Panc1 (cell line): Measurements from ENCODE around the gene PDSS1.

ENCODE experiments used
- POLR2AphosphoS5 ChIP-seq: IDR thresholded peaks from 2 replicates; pipeline ENCODE4 v1.6.1; 2012; ENCODE audit warnings: mild to moderate bottlenecking, low read depth, low read length, moderate library complexity
- SIN3A ChIP-seq: IDR thresholded peaks from 2 replicates; pipeline ENCODE4 v1.6.1; 2012; ENCODE audit warnings: low read depth, mild to moderate bottlenecking, low read length, moderate library complexity, borderline replicate concordance; ENCODE audit not compliant: insufficient read depth
- TF ChIP-seq, protein P1 (sequence below): fragments of 450-650 bp; IDR thresholded peaks from 2 replicates; pipeline ENCODE4 v1.5.1; 2017; ENCODE audit warnings: mild to moderate bottlenecking

DNA sequence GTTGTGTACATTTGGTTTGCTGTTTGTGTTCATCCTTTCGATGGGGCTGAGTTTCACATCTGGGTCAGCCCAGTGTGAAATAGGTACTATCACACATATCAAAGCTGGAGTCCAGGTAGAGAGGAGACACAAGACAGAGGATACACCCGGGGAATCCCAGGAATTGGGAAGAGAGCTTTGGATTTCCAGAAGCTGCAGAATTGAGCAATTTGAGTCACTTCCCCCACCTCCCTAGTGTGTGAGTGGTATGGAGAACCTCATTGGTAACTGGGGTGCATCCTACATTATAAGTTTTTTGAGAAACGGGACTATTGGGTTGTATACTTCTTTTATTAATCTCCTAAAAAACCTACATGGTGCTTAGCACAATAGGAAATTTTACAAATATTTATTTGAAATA, 12.1 kb upstream of the PDSS1 start:
- TF ChIP-seq, protein P1, sequence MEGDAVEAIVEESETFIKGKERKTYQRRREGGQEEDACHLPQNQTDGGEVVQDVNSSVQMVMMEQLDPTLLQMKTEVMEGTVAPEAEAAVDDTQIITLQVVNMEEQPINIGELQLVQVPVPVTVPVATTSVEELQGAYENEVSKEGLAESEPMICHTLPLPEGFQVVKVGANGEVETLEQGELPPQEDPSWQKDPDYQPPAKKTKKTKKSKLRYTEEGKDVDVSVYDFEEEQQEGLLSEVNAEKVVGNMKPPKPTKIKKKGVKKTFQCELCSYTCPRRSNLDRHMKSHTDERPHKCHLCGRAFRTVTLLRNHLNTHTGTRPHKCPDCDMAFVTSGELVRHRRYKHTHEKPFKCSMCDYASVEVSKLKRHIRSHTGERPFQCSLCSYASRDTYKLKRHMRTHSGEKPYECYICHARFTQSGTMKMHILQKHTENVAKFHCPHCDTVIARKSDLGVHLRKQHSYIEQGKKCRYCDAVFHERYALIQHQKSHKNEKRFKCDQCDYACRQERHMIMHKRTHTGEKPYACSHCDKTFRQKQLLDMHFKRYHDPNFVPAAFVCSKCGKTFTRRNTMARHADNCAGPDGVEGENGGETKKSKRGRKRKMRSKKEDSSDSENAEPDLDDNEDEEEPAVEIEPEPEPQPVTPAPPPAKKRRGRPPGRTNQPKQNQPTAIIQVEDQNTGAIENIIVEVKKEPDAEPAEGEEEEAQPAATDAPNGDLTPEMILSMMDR, result no peak
- TF ChIP-seq SIN3A, result no peak
- no peak for TF ChIP-seq POLR2AphosphoS5
